K562 (cell line): ENCODE results near the gene DOK1. TPM values are rescaled to one million over a fixed set of nuclear protein-coding genes. Genes with fewer than 3 reads are reported as not detected.

Experiments used
- CBX3 ChIP-seq, 2 experiments: IDR thresholded peaks; 1 replicate in 1 of 2; 2 replicates in 1 of 2; pipeline ENCODE4 v1.6.1; 2012; ENCODE audit warnings: inconsistent platforms in 2 of 2, low read length in 2 of 2, borderline replicate concordance in 1 of 2, control low read depth in 1 of 2
- HNRNPUL1 ChIP-seq: fragments of 200-400 bp; formaldehyde crosslinking; IDR thresholded peaks from 2 replicates; pipeline ENCODE4 v1.6.1; 2017; ENCODE audit warnings: low read length
- MTA1 ChIP-seq: fragments of 450-650 bp; IDR thresholded peaks from 2 replicates; pipeline ENCODE4 v1.6.1; 2017; ENCODE audit warnings: borderline replicate concordance
- RBM17 ChIP-seq: fragments of 200-400 bp; formaldehyde crosslinking; IDR thresholded peaks from 2 replicates; pipeline ENCODE4 v1.6.1; 2017; ENCODE audit warnings: low read depth, mild to moderate bottlenecking, low read length, borderline replicate concordance
- polyA plus RNA-seq, 8 experiments: library from polyadenylated mRNA; depleted of rRNA in 4 of 8; stranded (reverse) in 5 of 8; unstranded in 3 of 8; fragments of >200 nt; fragmentation: Nextera tagmentation in 2 of 8; fragmentation: Illumina TruSeq in 1 of 8; extraction: Ambion mirVana in 2 of 8; extraction: Trizol in 1 of 8; gene quantifications; 2 replicates each; pipeline versions ENCODE4 v1.2.1 to v1.2.3, GENCODE V29; 2011 to 2014; ENCODE audit warnings: inconsistent platforms in 1 of 8, missing spikeins in 1 of 8
- total RNA-seq, 7 experiments: library from RNA; depleted of rRNA in 6 of 7; stranded (reverse); fragments of >200 nt in 6 of 7; fragmentation: Illumina TruSeq in 2 of 7; extraction: Trizol in 2 of 7; gene quantifications; 2 replicates each; pipeline versions ENCODE4 v1.2.1 to v1.2.3, GENCODE V29; 2011 to 2021; ENCODE audit warnings: low replicate concordance in 1 of 7
- TF ChIP-seq, protein P1 (sequence below), 2 experiments: fragments of 450-650 bp; IDR thresholded peaks; 2 replicates each; pipeline ENCODE4 v1.6.1; 2016; ENCODE audit warnings: mild to moderate bottlenecking in 2 of 2, borderline replicate concordance in 1 of 2, low read depth in 1 of 2, moderate library complexity in 1 of 2
- TF ChIP-seq, protein P2 (sequence below): sonication (generic); formaldehyde crosslinking; IDR thresholded peaks from 2 replicates; pipeline ENCODE4 v1.9.0; 2022; ENCODE audit warnings: mild to moderate bottlenecking, missing genetic modification reagents

Gene DOK1
- total and polyA plus RNA-seq, 9 of the 15 experiments (the other 6 are each of a cell fraction or from before 2014, with no cell fraction given) = 0.59 to 36.4 (median 16.1) TPM

DNA sequence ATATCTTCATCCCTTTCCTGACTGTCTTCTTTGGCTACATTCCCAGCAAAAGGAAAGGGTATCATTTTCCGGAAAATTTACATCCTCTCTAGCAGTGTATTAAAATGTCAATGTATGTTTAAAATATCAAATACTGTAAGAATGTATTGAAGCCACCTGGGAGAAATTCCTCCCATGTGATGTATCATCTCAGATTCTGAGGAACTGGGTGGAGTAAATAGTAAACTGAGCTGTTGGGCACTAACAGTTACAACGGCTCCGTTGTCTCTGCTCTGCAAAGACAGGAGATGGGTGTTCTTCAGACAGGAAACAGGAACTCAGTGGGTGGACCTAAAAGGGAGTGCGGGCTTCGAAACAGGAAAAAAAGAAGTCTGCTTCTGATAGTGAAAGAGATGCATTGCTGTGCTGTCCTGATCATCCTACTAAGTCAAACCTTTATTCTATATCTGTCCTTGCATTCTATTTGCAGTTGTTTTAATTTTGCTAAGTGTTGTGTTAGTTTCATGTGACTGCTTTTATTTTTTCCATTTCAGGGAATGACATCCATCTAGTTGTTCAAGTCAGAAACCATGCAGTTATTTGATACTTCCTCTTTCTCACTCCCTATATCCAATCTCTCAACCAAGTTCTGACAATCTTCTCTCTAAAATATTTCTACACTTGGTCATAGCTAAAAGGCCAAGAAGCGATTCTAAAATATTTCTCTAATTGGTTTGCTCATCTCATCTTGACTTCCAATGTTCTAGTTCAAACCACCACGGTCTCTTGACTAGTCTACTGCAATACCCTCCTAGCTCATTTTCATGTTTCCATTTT lies 19.4 kb downstream of the DOK1 start (continued):
- TF ChIP-seq, protein P1, sequence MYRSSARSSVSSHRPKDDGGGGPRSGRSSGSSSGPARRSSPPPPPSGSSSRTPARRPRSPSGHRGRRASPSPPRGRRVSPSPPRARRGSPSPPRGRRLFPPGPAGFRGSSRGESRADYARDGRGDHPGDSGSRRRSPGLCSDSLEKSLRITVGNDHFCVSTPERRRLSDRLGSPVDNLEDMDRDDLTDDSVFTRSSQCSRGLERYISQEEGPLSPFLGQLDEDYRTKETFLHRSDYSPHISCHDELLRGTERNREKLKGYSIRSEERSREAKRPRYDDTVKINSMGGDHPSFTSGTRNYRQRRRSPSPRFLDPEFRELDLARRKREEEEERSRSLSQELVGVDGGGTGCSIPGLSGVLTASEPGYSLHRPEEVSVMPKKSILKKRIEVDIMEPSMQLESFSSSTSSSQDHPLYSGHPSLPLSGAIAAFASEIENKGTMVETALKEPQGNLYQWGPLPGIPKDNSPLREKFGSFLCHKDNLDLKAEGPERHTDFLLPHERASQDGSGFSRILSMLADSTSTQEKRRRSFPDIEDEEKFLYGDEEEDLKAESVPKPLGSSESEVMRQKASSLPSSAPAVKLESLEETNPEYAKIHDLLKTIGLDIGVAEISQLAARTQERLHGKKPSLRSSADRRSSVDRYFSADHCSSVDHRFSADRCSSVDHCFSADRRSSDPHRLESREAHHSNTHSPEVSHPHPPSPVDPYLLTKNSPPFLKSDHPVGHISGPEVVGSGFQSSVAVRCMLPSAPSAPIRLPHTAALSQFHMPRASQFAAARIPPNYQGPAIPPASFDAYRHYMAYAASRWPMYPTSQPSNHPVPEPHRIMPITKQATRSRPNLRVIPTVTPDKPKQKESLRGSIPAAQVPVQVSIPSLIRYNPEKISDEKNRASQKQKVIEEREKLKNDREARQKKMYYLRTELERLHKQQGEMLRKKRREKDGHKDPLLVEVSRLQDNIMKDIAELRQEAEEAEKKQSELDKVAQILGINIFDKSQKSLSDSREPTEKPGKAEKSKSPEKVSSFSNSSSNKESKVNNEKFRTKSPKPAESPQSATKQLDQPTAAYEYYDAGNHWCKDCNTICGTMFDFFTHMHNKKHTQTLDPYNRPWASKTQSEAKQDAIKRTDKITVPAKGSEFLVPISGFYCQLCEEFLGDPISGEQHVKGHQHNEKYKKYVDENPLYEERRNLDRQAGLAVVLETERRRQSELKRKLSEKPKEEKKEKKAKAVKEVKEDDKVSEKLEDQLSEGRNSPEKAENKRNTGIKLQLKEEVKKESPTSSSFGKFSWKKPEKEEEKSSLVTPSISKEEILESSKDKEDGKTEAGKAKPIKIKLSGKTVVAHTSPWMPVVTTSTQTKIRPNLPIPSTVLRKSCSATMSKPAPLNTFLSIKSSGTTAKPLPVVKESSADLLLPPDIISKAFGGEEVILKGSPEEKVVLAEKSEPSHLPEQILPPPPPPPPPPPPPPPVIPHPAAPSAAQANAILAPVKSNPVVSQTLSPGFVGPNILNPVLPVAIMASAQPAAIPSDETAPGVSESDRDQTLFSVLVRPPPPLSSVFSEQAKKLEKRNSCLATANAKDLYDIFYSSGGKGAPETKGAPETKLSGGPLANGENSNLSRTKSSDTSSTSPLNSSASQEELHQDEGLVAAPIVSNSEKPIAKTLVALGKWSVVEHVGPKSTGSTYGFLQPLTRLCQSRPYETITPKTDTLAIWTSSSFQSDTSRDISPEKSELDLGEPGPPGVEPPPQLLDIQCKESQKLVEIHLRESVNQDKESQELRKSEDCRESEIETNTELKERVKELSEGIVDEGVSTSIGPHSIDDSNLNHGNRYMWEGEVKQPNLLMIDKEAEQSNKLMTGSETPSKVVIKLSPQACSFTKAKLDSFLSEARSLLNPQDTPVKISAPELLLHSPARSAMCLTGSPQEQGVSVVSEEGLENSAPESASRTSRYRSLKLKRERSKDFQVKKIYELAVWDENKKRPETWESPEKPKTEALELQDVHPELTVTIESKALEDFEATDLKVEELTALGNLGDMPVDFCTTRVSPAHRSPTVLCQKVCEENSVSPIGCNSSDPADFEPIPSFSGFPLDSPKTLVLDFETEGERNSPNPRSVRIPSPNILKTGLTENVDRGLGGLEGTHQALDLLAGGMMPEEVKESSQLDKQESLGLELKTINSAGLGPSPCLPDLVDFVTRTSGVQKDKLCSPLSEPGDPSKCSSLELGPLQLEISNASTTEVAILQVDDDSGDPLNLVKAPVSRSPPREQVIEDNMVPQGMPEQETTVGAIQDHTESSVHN (IDR thresholded peaks at IDR 0.05; ENCODE audit: borderline replicate concordance in 1 of 2, low read depth in 1 of 2) = no peak
- TF ChIP-seq MTA1 (no peak), CBX3 (IDR thresholded peaks at IDR 0.05; ENCODE audit: borderline replicate concordance in 1 of 2, low read length in 2 of 2) (0 out of 3 replicates have a peak, but pooled peaks of 1 of the 2 experiments have one; percentile 40), RBM17 (no peak), HNRNPUL1 (no peak)
- TF ChIP-seq, protein P2, sequence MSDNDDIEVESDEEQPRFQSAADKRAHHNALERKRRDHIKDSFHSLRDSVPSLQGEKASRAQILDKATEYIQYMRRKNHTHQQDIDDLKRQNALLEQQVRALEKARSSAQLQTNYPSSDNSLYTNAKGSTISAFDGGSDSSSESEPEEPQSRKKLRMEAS (CRISPR knock-in tag) = no peak
